GM18498 (cell line): Measurements from ENCODE around the gene RPS18.
"Not testable (repeated sequence)": the region's sequence is repeated elsewhere in the genome, so short reads cannot be mapped to it uniquely, and the experiment has no call there.

Experiments
- ATAC-seq: cut with Tn5 transposase; IDR thresholded peaks from one replicate; pipeline ENCODE4 v1.9.1; 2021; ENCODE audit warnings: mild to moderate bottlenecking, moderate library complexity; ENCODE audit not compliant: unreplicated experiment

RPS18 gene

GRCh38 chr6:33271468-33272274 lies at the start of gene RPS18, which contains the start of gene VPS52:
Gene RPS18, plus strand, starts transcription at chr6:33272075. Its CDS starts 45 bp downstream, at chr6:33272120.
Gene VPS52, minus strand, starts transcription at chr6:33271876. Its CDS starts 201 bp downstream, at chr6:33271675.
- ATAC-seq: peak; percentile 83

- ATAC-seq: not testable (repeated sequence)
Observed at GRCh38 chr6:33226503-33227120, 45.3 kb upstream of the RPS18 start.

- ATAC-seq: no peak
Observed at GRCh38 chr6:33235221-33235634, 36.6 kb upstream of the RPS18 start.

GRCh38 chr6:33236328-33236727 lies 35.5 kb upstream of the RPS18 start:
- no peak for ATAC-seq

- ATAC-seq: no peak
Observed at GRCh38 chr6:33236852-33237251, 35.0 kb upstream of the RPS18 start.

- no peak for ATAC-seq
Observed at GRCh38 chr6:33237741-33238140, 34.1 kb upstream of the RPS18 start.

GRCh38 chr6:33241968-33242367 lies 29.9 kb upstream of the RPS18 start:
- ATAC-seq: no peak

- ATAC-seq: no peak
Observed at GRCh38 chr6:33243476-33243875, 28.4 kb upstream of the RPS18 start.

- ATAC-seq: peak; percentile 38
Observed at GRCh38 chr6:33247977-33248642, 23.8 kb upstream of the RPS18 start.

- peak; percentile 5 for ATAC-seq
Observed at GRCh38 chr6:33248643-33248931, 23.3 kb upstream of the RPS18 start.

- ATAC-seq: peak; percentile 87
Observed at GRCh38 chr6:33248932-33249731, 22.7 kb upstream of the RPS18 start.

- ATAC-seq: peak; percentile 1
Observed at GRCh38 chr6:33249732-33250630, 21.9 kb upstream of the RPS18 start.

GRCh38 chr6:33250731-33251130 lies 21.1 kb upstream of the RPS18 start:
- no peak for ATAC-seq

- no peak for ATAC-seq
Observed at GRCh38 chr6:33251395-33252012, 20.4 kb upstream of the RPS18 start.

- ATAC-seq: no peak
Observed at GRCh38 chr6:33252759-33253158, 19.1 kb upstream of the RPS18 start.

- no peak for ATAC-seq
Observed at GRCh38 chr6:33254591-33254990, 17.3 kb upstream of the RPS18 start.

- no peak for ATAC-seq
Observed at GRCh38 chr6:33259032-33259431, 12.8 kb upstream of the RPS18 start.

- not testable (repeated sequence) for ATAC-seq
Observed at GRCh38 chr6:33262490-33262889, 9.4 kb upstream of the RPS18 start.

GRCh38 chr6:33264015-33264414 lies 7.9 kb upstream of the RPS18 start:
- ATAC-seq: no peak

- ATAC-seq: no peak
Observed at GRCh38 chr6:33271117-33271467, 783 bp upstream of the RPS18 start.
